H9 (cell line): ENCODE measurements around the gene RBM33. TPM values are rescaled to one million over a fixed set of nuclear protein-coding genes. Genes with fewer than 3 reads are reported as not detected.

Experiments used
- DNase-seq: peaks from one replicate; pipeline ENCODE4 v3.0.0-alpha.2; 2017
- H2AFZ ChIP-seq: one replicate; pipeline ENCODE4 v1.6.1; 2013; ENCODE audit warnings: mild to moderate bottlenecking, low read length, control low read depth, moderate library complexity
- H2AK5ac ChIP-seq: 2 replicates; pipeline ENCODE4 v1.6.1; 2013; ENCODE audit warnings: low read length, control low read depth, mixed read lengths; ENCODE audit not compliant: insufficient read length
- H2BK120ac ChIP-seq: one replicate; pipeline ENCODE4 v1.6.1; 2013; ENCODE audit warnings: low read depth, mild to moderate bottlenecking, low read length, control low read depth, inconsistent platforms; ENCODE audit not compliant: poor library complexity, severe bottlenecking
- H2BK12ac ChIP-seq: 2 replicates; pipeline ENCODE4 v1.6.1; 2013; ENCODE audit warnings: low read length, control low read depth, mixed read lengths, low read depth; ENCODE audit not compliant: insufficient read length
- H2BK15ac ChIP-seq: 2 replicates; pipeline ENCODE4 v1.6.1; 2013; ENCODE audit warnings: low read depth, low read length, control low read depth
- H2BK20ac ChIP-seq: one replicate; pipeline ENCODE4 v1.6.1; 2013; ENCODE audit warnings: low read depth, mild to moderate bottlenecking, low read length, control low read depth, inconsistent platforms; ENCODE audit not compliant: poor library complexity, severe bottlenecking
- H2BK5ac ChIP-seq: 2 replicates; pipeline ENCODE4 v1.6.1; 2013; ENCODE audit warnings: low read length, control low read depth, mixed read lengths; ENCODE audit not compliant: insufficient read length
- H3K14ac ChIP-seq: 2 replicates; pipeline ENCODE4 v1.6.1; 2013; ENCODE audit warnings: low read length, control low read depth; ENCODE audit not compliant: insufficient read depth
- H3K18ac ChIP-seq: 2 replicates; pipeline ENCODE4 v1.6.1; 2013; ENCODE audit warnings: low read depth, mild to moderate bottlenecking, mixed read lengths, low read length, control low read depth; ENCODE audit not compliant: insufficient read length
- H3K23ac ChIP-seq: 2 replicates; pipeline ENCODE4 v1.6.1; 2013; ENCODE audit warnings: low read length, control low read depth, mixed read lengths, low read depth; ENCODE audit not compliant: insufficient read length
- H3K23me2 ChIP-seq: 2 replicates; pipeline ENCODE4 v1.6.1; 2013; ENCODE audit warnings: low read depth, mild to moderate bottlenecking, mixed read lengths, low read length, control low read depth; ENCODE audit not compliant: insufficient read length, poor library complexity, severe bottlenecking
- H3K27ac ChIP-seq: 2 replicates; pipeline ENCODE4 v1.5.1; 2013; ENCODE audit warnings: low read length, control low read depth, mixed read lengths, low read depth; ENCODE audit not compliant: insufficient read length
- H3K27me3 ChIP-seq: 2 replicates; pipeline ENCODE4 v1.6.1; 2013; ENCODE audit warnings: low read length, control low read depth, inconsistent platforms; ENCODE audit not compliant: insufficient read depth
- H3K4ac ChIP-seq: 2 replicates; pipeline ENCODE4 v1.6.1; 2013; ENCODE audit warnings: low read depth, mild to moderate bottlenecking, control low read depth, inconsistent platforms, low read length, moderate library complexity
- H3K4me1 ChIP-seq: 2 replicates; pipeline ENCODE4 v1.6.1; 2013; ENCODE audit warnings: low read length, control low read depth, inconsistent platforms; ENCODE audit not compliant: insufficient read depth
- H3K4me2 ChIP-seq: 2 replicates; pipeline ENCODE4 v1.6.1; 2013; ENCODE audit warnings: low read length, control low read depth, mixed read lengths; ENCODE audit not compliant: insufficient read length, insufficient read depth
- H3K56ac ChIP-seq: 2 replicates; pipeline ENCODE4 v1.6.1; 2013; ENCODE audit warnings: low read depth, mild to moderate bottlenecking, mixed read lengths, low read length, control low read depth; ENCODE audit not compliant: insufficient read length
- H3K79me1 ChIP-seq: 2 replicates; pipeline ENCODE4 v1.6.1; 2013; ENCODE audit warnings: low read depth, mild to moderate bottlenecking, moderate library complexity, low read length, control low read depth, inconsistent platforms; ENCODE audit not compliant: insufficient read depth, poor library complexity, severe bottlenecking
- H3K79me2 ChIP-seq: 2 replicates; pipeline ENCODE4 v1.6.1; 2013; ENCODE audit warnings: low read length, control low read depth, inconsistent platforms; ENCODE audit not compliant: insufficient read depth
- H3K9ac ChIP-seq: 2 replicates; pipeline ENCODE4 v1.6.1; 2013; ENCODE audit warnings: low read length, control low read depth, mixed read lengths; ENCODE audit not compliant: insufficient read length; ENCODE audit errors: extremely low read depth
- H3K9me3 ChIP-seq: one replicate; pipeline ENCODE4 v1.6.1; 2013; ENCODE audit warnings: low read depth, low read length, inconsistent platforms; ENCODE audit not compliant: control insufficient read depth
- H3T11ph ChIP-seq: one replicate; pipeline ENCODE4 v1.6.1; 2013; ENCODE audit warnings: mild to moderate bottlenecking, low read length, control low read depth, inconsistent platforms
- H4K20me1 ChIP-seq: one replicate; pipeline ENCODE4 v1.6.1; 2013; ENCODE audit not compliant: control insufficient read depth, insufficient read length, insufficient read depth
- H4K5ac ChIP-seq: 2 replicates; pipeline ENCODE4 v1.6.1; 2013; ENCODE audit warnings: low read depth, mild to moderate bottlenecking, mixed read lengths, low read length, control low read depth; ENCODE audit not compliant: insufficient read length
- H4K8ac ChIP-seq: replicated peaks from 2 replicates; pipeline ENCODE4 v1.6.1; 2013; ENCODE audit warnings: low read length, control low read depth, mixed read lengths, low read depth; ENCODE audit not compliant: insufficient read length
- H4K91ac ChIP-seq: 2 replicates; pipeline ENCODE4 v1.6.1; 2013; ENCODE audit warnings: low read depth, mild to moderate bottlenecking, moderate library complexity, mixed read lengths, low read length, control low read depth; ENCODE audit not compliant: insufficient read length
- H3K27ac Mint-ChIP-seq, 3 experiments: 2 replicates in 2 of 3; 3 replicates in 1 of 3; pipeline ENCODE4 v1.8.0; 2020 to 2021; ENCODE audit warnings: mixed read lengths in 3 of 3, mild to moderate bottlenecking in 1 of 3, moderate library complexity in 1 of 3
- H3K27me3 Mint-ChIP-seq: 2 replicates; pipeline ENCODE4 v1.8.0; 2021; ENCODE audit warnings: low read depth, mild to moderate bottlenecking, moderate library complexity, mixed read lengths
- H3K36me3 Mint-ChIP-seq, 3 experiments: 2 replicates in 2 of 3; 3 replicates in 1 of 3; pipeline ENCODE4 v1.8.0; 2020 to 2021; ENCODE audit warnings: low read depth in 3 of 3, mixed read lengths in 3 of 3; ENCODE audit not compliant: insufficient read depth in 1 of 3
- H3K4me1 Mint-ChIP-seq, 2 experiments: 2 replicates each; pipeline ENCODE4 v1.8.0; 2020; ENCODE audit warnings: mixed read lengths in 2 of 2
- H3K4me3 Mint-ChIP-seq, 2 experiments: 2 replicates in 1 of 2; 3 replicates in 1 of 2; pipeline ENCODE4 v1.8.0; 2020 to 2021; ENCODE audit warnings: mild to moderate bottlenecking in 2 of 2, mixed read lengths in 2 of 2, moderate library complexity in 1 of 2
- H3K9me3 Mint-ChIP-seq, 2 experiments: 2 replicates in 1 of 2; 3 replicates in 1 of 2; pipeline ENCODE4 v1.8.0; 2020; ENCODE audit warnings: mild to moderate bottlenecking in 2 of 2, mixed read lengths in 2 of 2, moderate library complexity in 1 of 2
- WGBS: extraction: QIAGEN DNeasy Blood & Tissue Kit; methylation state at CpG from one replicate; pipeline ENCODE4 v1.1.7; 2013; ENCODE audit warnings: missing lambda C conversion rate, low lambda C conversion rate, mixed read lengths; ENCODE audit not compliant: insufficient read length; ENCODE audit errors: extremely low coverage; 5-methylcytosine and 5-hydroxymethylcytosine counted together
- total RNA-seq: library from RNA; stranded (reverse); gene quantifications from 2 replicates; pipeline ENCODE4 v1.2.1, GENCODE V29; 2021
- TF ChIP-seq, protein P1 (sequence below): fragments of 200-600 bp; sonication (generic); conservative IDR thresholded peaks from 3 replicates; pipeline ENCODE4 v1.8.0; 2021; ENCODE audit warnings: antibody characterized with exemption, mild to moderate bottlenecking

The RBM33 gene
- total RNA-seq, 1 experiment from 2014 or later = 71.3 TPM

DNA sequence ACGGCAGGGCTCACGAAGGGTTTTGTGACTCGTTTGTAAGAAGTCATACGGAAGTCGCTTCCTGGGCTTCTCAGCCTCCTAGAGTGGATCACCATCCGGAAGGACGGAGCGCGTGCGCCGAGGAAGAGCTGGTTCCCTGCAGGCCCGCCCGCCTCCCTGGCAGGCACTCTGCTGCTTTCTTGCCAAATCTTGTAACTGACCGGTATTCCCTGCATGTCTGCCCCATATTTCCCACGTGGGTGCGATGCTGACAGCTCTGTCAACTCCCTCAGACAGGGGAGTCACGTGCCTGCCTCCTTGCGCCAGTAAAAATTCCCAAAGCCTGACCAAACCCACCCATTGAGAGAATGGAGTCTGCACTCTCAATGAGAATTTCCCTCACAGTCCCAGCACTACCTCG lies 155.1 kb downstream of the RBM33 start:
- Histone ChIP-seq H2BK120ac (no peak overlapping the region), H3K4me2 (no peak overlapping the region), H2BK20ac (no peak overlapping the region), H2BK5ac (no peak overlapping the region), H4K91ac (no peak overlapping the region), H3K27ac (no peak overlapping the region), H3K27me3 (peaks cover 34% of the 10 kb centered on the region), H3K56ac (no peak overlapping the region), H2BK12ac (no peak overlapping the region), H3K9ac (no peak overlapping the region), H2AK5ac (no peak overlapping the region), H3K4ac (no peak overlapping the region), H3K23me2 (peaks cover 8% of the 10 kb centered on the region), H3K18ac (no peak overlapping the region), H3K4me1 (no peaks in the 10 kb centered on the region), H3K9me3 (no peaks in the 10 kb centered on the region), H2BK15ac (no peak overlapping the region), H2AFZ (no peak overlapping the region), H4K20me1 (no peaks in the 10 kb centered on the region), H3K79me1 (no peaks in the 10 kb centered on the region), H4K5ac (no peak overlapping the region), H4K8ac (no peak overlapping the region), H3K23ac (no peak overlapping the region), H3K79me2 (no peaks in the 10 kb centered on the region), H3T11ph (no peak overlapping the region), H3K14ac (no peak overlapping the region)
- Mint-ChIP-seq H3K4me1 (peaks cover 5 to 8% of the 10 kb centered on the region in 2 experiments; a peak in 3 of 4 replicates), H3K9me3 (peaks cover 2 to 8% of the 10 kb centered on the region in 2 experiments; a peak in 2 of 5 replicates), H3K27me3 (peaks cover 84% of the 10 kb centered on the region), H3K4me3 (no peak overlapping the region), H3K27ac (no peak overlapping the region), H3K36me3 (peaks cover 0 to 3% (median 0%) of the 10 kb centered on the region in 3 experiments; a peak in 3 of 7 replicates)
- TF ChIP-seq, protein P1, sequence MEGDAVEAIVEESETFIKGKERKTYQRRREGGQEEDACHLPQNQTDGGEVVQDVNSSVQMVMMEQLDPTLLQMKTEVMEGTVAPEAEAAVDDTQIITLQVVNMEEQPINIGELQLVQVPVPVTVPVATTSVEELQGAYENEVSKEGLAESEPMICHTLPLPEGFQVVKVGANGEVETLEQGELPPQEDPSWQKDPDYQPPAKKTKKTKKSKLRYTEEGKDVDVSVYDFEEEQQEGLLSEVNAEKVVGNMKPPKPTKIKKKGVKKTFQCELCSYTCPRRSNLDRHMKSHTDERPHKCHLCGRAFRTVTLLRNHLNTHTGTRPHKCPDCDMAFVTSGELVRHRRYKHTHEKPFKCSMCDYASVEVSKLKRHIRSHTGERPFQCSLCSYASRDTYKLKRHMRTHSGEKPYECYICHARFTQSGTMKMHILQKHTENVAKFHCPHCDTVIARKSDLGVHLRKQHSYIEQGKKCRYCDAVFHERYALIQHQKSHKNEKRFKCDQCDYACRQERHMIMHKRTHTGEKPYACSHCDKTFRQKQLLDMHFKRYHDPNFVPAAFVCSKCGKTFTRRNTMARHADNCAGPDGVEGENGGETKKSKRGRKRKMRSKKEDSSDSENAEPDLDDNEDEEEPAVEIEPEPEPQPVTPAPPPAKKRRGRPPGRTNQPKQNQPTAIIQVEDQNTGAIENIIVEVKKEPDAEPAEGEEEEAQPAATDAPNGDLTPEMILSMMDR = no peak
- no peak for DNase-seq
- no CpG with 5 or more reads among the region's 19 CpGs for WGBS
